Measurements from ENCODE around the gene MRAP.

The MRAP gene

DNA sequence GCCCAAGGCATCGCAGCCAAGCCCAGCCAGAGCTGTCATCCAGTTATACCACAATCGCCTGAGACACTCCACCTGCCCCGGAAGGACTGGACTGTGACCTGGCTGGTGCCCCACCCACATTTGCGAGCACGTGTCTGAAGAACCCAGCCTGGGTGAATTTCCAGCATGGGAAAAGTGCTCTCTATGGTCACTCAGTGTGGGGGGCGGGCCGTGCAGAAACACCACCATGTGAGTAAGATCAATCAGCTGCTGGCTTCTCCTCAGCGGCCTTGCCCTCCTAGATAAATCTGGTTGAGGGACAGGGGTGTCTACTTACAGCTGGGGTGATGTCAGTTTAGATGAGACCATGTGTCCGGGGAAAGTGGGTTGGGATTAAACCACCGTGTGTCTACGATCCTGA is 49.3 kb downstream of the MRAP start:
- CTCF ChIA-PET: interaction anchor here (0.8 to 1.2 kb wide), 2 partner anchors 222 to 253 kb away, joined by 4 to 5 read pairs; no protein-coding TSS in a partner anchor
- no peak overlapping the region for H3K4me3 ChIP-seq (ENCODE audit: low read depth, low read length)
- DNase-seq (ENCODE audit: low read depth, low spot score): no peak
- POLR2A ChIA-PET: no interaction called here
- TF ChIP-seq, protein P1, sequence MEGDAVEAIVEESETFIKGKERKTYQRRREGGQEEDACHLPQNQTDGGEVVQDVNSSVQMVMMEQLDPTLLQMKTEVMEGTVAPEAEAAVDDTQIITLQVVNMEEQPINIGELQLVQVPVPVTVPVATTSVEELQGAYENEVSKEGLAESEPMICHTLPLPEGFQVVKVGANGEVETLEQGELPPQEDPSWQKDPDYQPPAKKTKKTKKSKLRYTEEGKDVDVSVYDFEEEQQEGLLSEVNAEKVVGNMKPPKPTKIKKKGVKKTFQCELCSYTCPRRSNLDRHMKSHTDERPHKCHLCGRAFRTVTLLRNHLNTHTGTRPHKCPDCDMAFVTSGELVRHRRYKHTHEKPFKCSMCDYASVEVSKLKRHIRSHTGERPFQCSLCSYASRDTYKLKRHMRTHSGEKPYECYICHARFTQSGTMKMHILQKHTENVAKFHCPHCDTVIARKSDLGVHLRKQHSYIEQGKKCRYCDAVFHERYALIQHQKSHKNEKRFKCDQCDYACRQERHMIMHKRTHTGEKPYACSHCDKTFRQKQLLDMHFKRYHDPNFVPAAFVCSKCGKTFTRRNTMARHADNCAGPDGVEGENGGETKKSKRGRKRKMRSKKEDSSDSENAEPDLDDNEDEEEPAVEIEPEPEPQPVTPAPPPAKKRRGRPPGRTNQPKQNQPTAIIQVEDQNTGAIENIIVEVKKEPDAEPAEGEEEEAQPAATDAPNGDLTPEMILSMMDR (IDR thresholded peaks at IDR 0.05; ENCODE audit: insufficient read depth, low read length, missing control alignments): no peak

DNA sequence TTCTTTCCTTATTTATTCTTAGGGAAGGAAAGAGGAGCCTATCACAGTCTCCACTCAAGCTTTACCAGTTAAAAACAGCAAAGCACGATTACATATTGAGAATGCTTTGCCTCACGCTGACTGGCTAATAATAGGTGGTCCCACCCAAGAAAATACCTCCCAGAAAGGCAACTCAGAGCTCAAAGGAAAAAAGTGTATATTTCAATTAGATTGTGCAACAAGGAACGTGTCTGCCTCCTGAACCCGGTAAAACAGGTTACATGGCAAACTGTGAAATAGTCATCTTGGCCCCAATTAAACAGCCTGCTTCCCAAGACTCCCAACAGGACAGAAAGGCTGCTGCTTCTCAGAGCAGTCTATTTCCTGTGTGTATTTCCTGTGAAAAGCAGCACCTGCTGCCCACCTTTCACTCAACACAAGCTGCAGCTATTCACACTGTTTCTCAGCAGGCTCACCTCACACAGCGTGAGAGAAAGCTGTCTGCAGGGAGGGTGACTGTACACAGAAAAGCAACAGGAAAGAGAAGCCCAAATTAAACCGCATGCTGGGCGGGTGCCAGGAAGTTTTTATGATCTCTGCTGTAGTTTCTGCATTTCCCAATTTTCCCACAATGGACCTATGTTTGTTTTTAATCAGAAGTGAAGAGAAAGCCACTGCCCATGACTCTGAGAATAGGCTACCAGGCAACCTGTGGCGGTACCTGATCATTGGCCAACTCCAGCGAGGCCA is 50.1 kb downstream of the MRAP start:
- TF ChIP-seq, protein P1 (IDR thresholded peaks at IDR 0.05; ENCODE audit: insufficient read depth, low read length, missing control alignments): no peak

DNA sequence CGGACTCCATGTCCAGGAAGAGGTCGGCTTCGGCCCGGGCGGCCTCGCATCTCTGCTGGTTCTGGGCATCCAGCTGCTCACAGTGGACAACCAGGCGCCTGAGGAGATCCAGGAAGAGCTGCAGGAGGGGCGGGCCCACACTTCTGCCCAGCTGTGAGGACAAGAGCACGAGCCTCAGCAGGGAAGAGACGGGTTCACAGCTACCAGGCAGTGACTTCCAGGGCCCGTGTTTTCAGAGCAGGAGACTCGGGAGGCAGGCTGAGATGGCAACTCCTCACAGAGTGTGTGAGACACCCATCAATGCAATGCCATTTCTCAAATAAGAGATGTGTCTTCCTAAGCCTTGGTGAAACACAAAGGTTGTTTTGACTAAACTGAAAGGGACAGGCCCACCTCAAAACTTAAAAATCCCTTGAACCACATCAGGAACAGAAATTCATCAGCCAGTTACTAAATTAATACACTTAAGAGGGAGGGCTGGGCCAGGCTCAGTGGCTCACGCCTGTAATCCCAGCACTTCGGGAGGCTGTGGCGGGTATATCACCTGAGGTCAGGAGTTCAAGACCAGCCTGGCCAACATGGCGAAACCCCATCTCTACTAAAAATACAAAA is 50.8 kb downstream of the MRAP start:
- TF ChIP-seq, protein P1 (IDR thresholded peaks at IDR 0.05; ENCODE audit: insufficient read depth, low read length, missing control alignments): no peak
- no peak overlapping the region for H3K4me3 ChIP-seq (ENCODE audit: low read depth, low read length)
- POLR2A ChIA-PET: no interaction called here
- no peak for DNase-seq (ENCODE audit: low read depth, low spot score)
- CTCF ChIA-PET: no interaction called here

More for the DNA sequence above, 50.1 kb downstream of the MRAP start:
- POLR2A ChIA-PET: no interaction called here
- no peak for DNase-seq (ENCODE audit: low read depth, low spot score)
- H3K4me3 ChIP-seq (ENCODE audit: low read depth, low read length): no peak overlapping the region
- CTCF ChIA-PET: interaction anchor here (0.8 to 1.2 kb wide), 2 partner anchors 221 to 252 kb away, joined by 4 to 5 read pairs; no protein-coding TSS in a partner anchor

DNA sequence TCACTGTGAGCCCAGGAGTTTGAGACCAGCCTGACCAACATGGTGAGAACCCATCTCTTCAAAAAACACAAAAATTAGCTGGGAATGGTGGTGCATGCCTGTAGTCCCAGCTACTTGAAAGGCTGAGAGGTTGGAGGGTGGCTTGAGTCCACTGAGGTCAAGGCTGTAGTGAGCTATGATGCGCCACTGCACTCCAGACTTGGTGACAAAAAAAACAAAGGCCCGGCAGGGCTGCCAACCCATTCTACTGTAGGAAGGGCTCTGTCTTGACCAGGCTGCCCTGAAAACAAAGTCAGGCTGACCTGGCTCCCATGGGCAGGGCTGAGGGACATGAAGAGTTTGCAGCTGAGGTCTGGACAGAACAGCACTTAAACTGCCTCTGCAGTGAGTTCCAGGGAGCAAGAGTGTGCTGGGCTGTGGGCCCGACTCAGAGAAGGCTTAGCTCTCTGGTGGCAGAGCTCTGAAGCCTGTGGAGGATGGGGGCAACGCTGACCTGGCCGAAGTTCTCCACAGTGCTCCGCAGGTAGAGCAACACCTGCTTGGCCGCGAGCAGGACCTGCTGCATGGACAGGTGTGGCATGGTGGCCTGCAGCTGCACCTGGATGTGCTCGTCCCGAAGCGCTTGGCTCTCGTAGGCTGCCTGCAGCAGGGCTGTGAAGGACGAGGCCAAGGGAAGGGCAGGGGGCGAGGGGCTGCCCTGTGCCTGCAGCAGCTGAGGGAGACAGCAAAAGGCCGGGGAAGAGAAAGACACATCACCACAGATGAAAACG is 51.7 kb downstream of the MRAP start:
- ChIA-PET POLR2A (no interaction called here), CTCF (interaction anchor here (1.0 kb wide), 1 partner anchor 9 kb away, joined by 4 read pairs; no protein-coding TSS in a partner anchor)
- H3K4me3 ChIP-seq (ENCODE audit: low read depth, low read length): no peak overlapping the region
- TF ChIP-seq, protein P1 (IDR thresholded peaks at IDR 0.05; ENCODE audit: insufficient read depth, low read length, missing control alignments): no peak
- DNase-seq (ENCODE audit: low read depth, low spot score): no peak

DNA sequence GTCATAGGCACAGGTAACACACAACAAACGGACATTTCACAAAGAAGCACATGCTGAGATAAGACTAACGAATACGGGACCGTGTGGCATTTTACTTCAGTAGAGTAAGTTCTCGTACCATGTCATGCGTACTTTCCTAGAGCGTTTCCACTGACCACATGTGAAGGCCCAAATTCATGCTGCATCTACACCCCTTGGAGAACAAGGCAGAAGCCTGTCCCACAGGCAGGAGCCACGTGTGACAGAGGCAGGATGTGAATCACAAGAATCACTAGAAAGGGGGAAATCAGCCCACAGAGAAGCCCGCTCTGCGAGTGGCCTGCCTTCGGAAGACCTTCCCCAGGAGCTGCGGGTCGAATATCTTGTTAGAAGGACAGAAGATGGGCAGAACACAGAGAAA is 52.3 kb downstream of the MRAP start:
- ChIA-PET CTCF (interaction anchor here (1.0 kb wide), 1 partner anchor 9 kb away, joined by 4 read pairs; no protein-coding TSS in a partner anchor), POLR2A (no interaction called here)
- TF ChIP-seq, protein P1 (IDR thresholded peaks at IDR 0.05; ENCODE audit: insufficient read depth, low read length, missing control alignments): no peak
- no peak overlapping the region for H3K4me3 ChIP-seq (ENCODE audit: low read depth, low read length)
- DNase-seq (ENCODE audit: low read depth, low spot score): no peak

DNA sequence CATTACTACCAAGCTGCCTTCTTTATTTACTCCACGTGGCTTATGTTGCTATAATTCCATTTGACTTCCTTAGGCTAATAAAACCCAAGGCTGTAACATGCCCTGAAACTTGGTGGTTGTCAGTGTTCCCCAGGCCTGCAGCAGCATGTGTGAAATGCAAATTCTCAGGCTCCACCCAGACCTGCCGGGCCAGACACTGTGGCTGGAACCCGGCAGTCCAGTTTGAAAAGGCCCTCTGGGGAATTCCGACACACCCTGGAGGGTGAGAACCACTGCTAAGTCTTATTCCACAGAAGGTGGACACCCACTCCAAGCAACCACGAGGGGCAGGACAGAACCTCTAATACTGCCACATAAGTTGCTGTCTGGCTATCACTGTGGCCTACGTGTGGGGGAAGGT is 52.8 kb downstream of the MRAP start:
- ChIA-PET CTCF (no interaction called here), POLR2A (no interaction called here)

More for the DNA sequence above, 52.8 kb downstream of the MRAP start:
- DNase-seq (ENCODE audit: low read depth, low spot score): no peak
- no peak overlapping the region for H3K4me3 ChIP-seq (ENCODE audit: low read depth, low read length)
- TF ChIP-seq, protein P1 (IDR thresholded peaks at IDR 0.05; ENCODE audit: insufficient read depth, low read length, missing control alignments): no peak
